A549 (cell line): ENCODE data around the gene KRTAP5-7. TPM values are rescaled to one million over a fixed set of nuclear protein-coding genes. Genes with fewer than 3 reads are reported as not detected.

Experiments used
- ATAC-seq, 2 experiments: fragments of 200-7000 bp in 1 of 2; fragments of >200 bp in 1 of 2; cut with Nextera tagmentation in 1 of 2; cut with Tn5 transposase in 1 of 2; 3 replicates each; pipeline versions ENCODE4 v1.8.0 to v1.9.1; 2018 to 2020; ENCODE audit warnings: mild to moderate bottlenecking in 1 of 2, moderate library complexity in 1 of 2
- CTCF ChIA-PET: fragments of 300-600 bp; sonication (Branson Sonifier 250); formaldehyde crosslinking; extraction: SDS; loops from one replicate; lab custom pipeline; 2021; ENCODE audit warnings: antibody characterized with exemption, inconsistent platforms; lab: Yijun Ruan, JAX
- POLR2A ChIA-PET: fragments of 350-600 bp; formaldehyde crosslinking; extraction: SDS; loops from one replicate; lab custom pipeline; 2021; ENCODE audit warnings: antibody characterized with exemption, inconsistent platforms; lab: Yijun Ruan, JAX
- DNase-seq, 2 experiments: peaks; one replicate each; pipeline versions ENCODE4 v3.0.0 to v3.0.0-alpha.2; 2011 to 2016; ENCODE audit warnings: low read depth in 1 of 2, low spot score in 1 of 2
- FAIRE-seq: peaks from 2 replicates; lab custom pipeline; 2011; peaks lifted over from hg19 to GRCh38; lab: Jason Lieb, UNC
- H3K27ac ChIP-seq, 2 experiments: fragments of >200 bp; sonication (Bioruptor Twin); formaldehyde crosslinking; 3 replicates each; pipeline ENCODE4 v1.5.1; 2016 to 2017
- H3K4me1 ChIP-seq: fragments of >200 bp; sonication (Bioruptor Twin); formaldehyde crosslinking; 3 replicates; pipeline ENCODE4 v1.6.1; 2016
- H3K4me2 ChIP-seq: fragments of >200 bp; sonication (Bioruptor Twin); formaldehyde crosslinking; 3 replicates; pipeline ENCODE4 v1.6.1; 2016
- H3K4me3 ChIP-seq: fragments of >200 bp; sonication (Bioruptor Twin); formaldehyde crosslinking; 3 replicates; pipeline ENCODE4 v1.5.1; 2016
- H3K9me3 ChIP-seq: fragments of >200 bp; sonication (Bioruptor Twin); formaldehyde crosslinking; 3 replicates; pipeline ENCODE4 v1.6.1; 2016
- ATOH8 ChIP-seq: fragments of 250-450 bp; sonication (Bioruptor Pico); IDR thresholded peaks from 2 replicates; pipeline ENCODE4 v1.5.0; 2020; ENCODE audit warnings: low read depth, mild to moderate bottlenecking, moderate library complexity
- BCL3 ChIP-seq: fragments of >200 bp; sonication (Bioruptor Twin); formaldehyde crosslinking; IDR thresholded peaks from 3 replicates; pipeline ENCODE4 v1.6.1; 2016
- BHLHE40 ChIP-seq: IDR thresholded peaks from 2 replicates; pipeline ENCODE4 v1.6.1; 2012; ENCODE audit warnings: low read depth, low read length, inconsistent platforms
- CBX2 ChIP-seq: fragments of 200-600 bp; sonication (generic); IDR thresholded peaks from 2 replicates; pipeline ENCODE4 v1.6.1; 2016; ENCODE audit warnings: low read depth, mild to moderate bottlenecking, borderline replicate concordance
- CEBPB ChIP-seq, 2 experiments: fragments of >200 bp in 1 of 2; sonication (Bioruptor Twin) in 1 of 2; formaldehyde crosslinking in 1 of 2; IDR thresholded peaks; 2 replicates each; pipeline ENCODE4 v1.6.1; 2012 to 2016
- E2F6 ChIP-seq: IDR thresholded peaks from 2 replicates; pipeline ENCODE4 v1.6.1; 2012; ENCODE audit warnings: low read depth, borderline replicate concordance
- EHF ChIP-seq: fragments of 250-450 bp; sonication (Bioruptor Pico); IDR thresholded peaks from 2 replicates; pipeline ENCODE4 v1.5.0; 2020; ENCODE audit warnings: mild to moderate bottlenecking
- ESRRA ChIP-seq: fragments of 150-350 bp; IDR thresholded peaks from 2 replicates; pipeline ENCODE4 v1.6.1; 2014; ENCODE audit warnings: mild to moderate bottlenecking, low read length, borderline replicate concordance
- FOSB ChIP-seq: fragments of 250-450 bp; sonication (Bioruptor Pico); IDR thresholded peaks from 2 replicates; pipeline ENCODE4 v1.5.0; 2020; ENCODE audit warnings: mild to moderate bottlenecking, moderate library complexity
- GATA3 ChIP-seq: IDR thresholded peaks from 2 replicates; pipeline ENCODE4 v1.6.1; 2012; ENCODE audit warnings: borderline replicate concordance
- HES2 ChIP-seq: fragments of >200 bp; sonication (Bioruptor Twin); formaldehyde crosslinking; IDR thresholded peaks from 2 replicates; pipeline ENCODE4 v1.6.1; 2016
- HOXA7 ChIP-seq: fragments of 250-450 bp; sonication (Bioruptor Pico); IDR thresholded peaks from 2 replicates; pipeline ENCODE4 v1.5.0; 2020; ENCODE audit warnings: mild to moderate bottlenecking, moderate library complexity
- HOXB13 ChIP-seq: fragments of 250-450 bp; sonication (Bioruptor Pico); IDR thresholded peaks from 2 replicates; pipeline ENCODE4 v1.5.0; 2020; ENCODE audit warnings: low read depth, mild to moderate bottlenecking, moderate library complexity
- HOXB5 ChIP-seq: fragments of 250-450 bp; sonication (Bioruptor Pico); IDR thresholded peaks from 2 replicates; pipeline ENCODE4 v1.5.0; 2020; ENCODE audit warnings: mild to moderate bottlenecking, moderate library complexity
- JUNB ChIP-seq: fragments of >200 bp; sonication (Bioruptor Twin); formaldehyde crosslinking; IDR thresholded peaks from 2 replicates; pipeline ENCODE4 v1.6.1; 2016
- MAFK ChIP-seq: fragments of 450-650 bp; IDR thresholded peaks from 2 replicates; pipeline ENCODE4 v1.6.1; 2014; ENCODE audit not compliant: partially characterized antibody
- MYC ChIP-seq: IDR thresholded peaks from 2 replicates; pipeline ENCODE4 v1.6.1; 2012; ENCODE audit warnings: mild to moderate bottlenecking, inconsistent platforms, low read length, improper control_type of control experiment, borderline replicate concordance
- NFE2L2 ChIP-seq: fragments of 150-350 bp; conservative IDR thresholded peaks from 2 replicates; pipeline ENCODE4 v1.6.1; 2014; ENCODE audit warnings: low read length
- POLR2A ChIP-seq: IDR thresholded peaks from 2 replicates; pipeline ENCODE4 v1.6.1; 2012; ENCODE audit warnings: mild to moderate bottlenecking, low read length
- RARB ChIP-seq: fragments of 250-450 bp; sonication (Bioruptor Pico); IDR thresholded peaks from 2 replicates; pipeline ENCODE4 v1.8.0; 2021; ENCODE audit warnings: mild to moderate bottlenecking, moderate library complexity
- SREBF2 ChIP-seq: fragments of 450-650 bp; IDR thresholded peaks from 2 replicates; pipeline ENCODE4 v1.6.1; 2014; ENCODE audit warnings: mild to moderate bottlenecking, moderate library complexity
- TP53 ChIP-seq: fragments of 250-450 bp; sonication (Bioruptor Pico); IDR thresholded peaks from 2 replicates; pipeline ENCODE4 v1.5.0; 2021; ENCODE audit warnings: mild to moderate bottlenecking, moderate library complexity
- USF2 ChIP-seq: fragments of 450-650 bp; IDR thresholded peaks from 2 replicates; pipeline ENCODE4 v1.6.1; 2014; ENCODE audit warnings: antibody characterized with exemption
- ZFP36 ChIP-seq: fragments of 450-650 bp; IDR thresholded peaks from 2 replicates; pipeline ENCODE4 v1.6.1; 2014; ENCODE audit warnings: borderline replicate concordance; ENCODE audit not compliant: partially characterized antibody
- ZNF302 ChIP-seq: fragments of 250-450 bp; sonication (Bioruptor Pico); IDR thresholded peaks from 2 replicates; pipeline ENCODE4 v1.9.0; 2021; ENCODE audit warnings: inconsistent platforms, mild to moderate bottlenecking, moderate library complexity
- WGBS: methylation state at CpG from one replicate; pipeline ENCODE4 v1.1.6; 2017; ENCODE audit errors: missing lambda C conversion rate; 5-methylcytosine and 5-hydroxymethylcytosine counted together
- polyA plus RNA-seq, 4 experiments: library from polyadenylated mRNA; depleted of rRNA in 3 of 4; stranded (reverse); fragments of >200 nt; fragmentation: RNase III in 1 of 4; extraction: RNeasy Plus Mini Kit Qiagen cat#74134 plus additional on column Dnase treatment in 1 of 4; gene quantifications; 2 replicates in 3 of 4; 3 replicates in 1 of 4; pipeline ENCODE4 v1.2.3, GENCODE V29; 2011 to 2017

The KRTAP5-7 gene
- polyA plus RNA-seq, 2 of the 4 experiments (the other 2 are of a cell fraction) = not detected

- no peak for ATAC-seq
- POLR2A ChIA-PET = no interaction called here
Observed at GRCh38 chr11:71551711-71552110, 24.6 kb downstream of the KRTAP5-7 start.

GRCh38 chr11:71554996-71555395 lies 27.9 kb downstream of the KRTAP5-7 start:
- TF ChIP-seq BHLHE40 (no peak), E2F6 (no peak), EHF (no peak), HOXB13 (no peak), HES2 (no peak), POLR2A (no peak), RARB (no peak), CBX2 (no peak), SREBF2 (no peak), ESRRA (no peak), TP53 (CRISPR knock-in tag) (no peak), FOSB (CRISPR knock-in tag) (no peak), BCL3 (no peak), HOXB5 (CRISPR knock-in tag) (no peak), JUNB (no peak), ZFP36 (no peak), ATOH8 (no peak)
- DNase-seq (no peak), FAIRE-seq (no peak), ATAC-seq (no peak; a peak in 1 of 6 replicates)
- 80% methylated on average over 1 of the region's 6 CpGs for WGBS
- H3K4me1 ChIP-seq = no peaks in the 10 kb centered on the region
- ChIA-PET CTCF (no interaction called here), POLR2A (no interaction called here)
- H3K4me2 ChIP-seq = no peak overlapping the region
- no peak overlapping the region for H3K27ac ChIP-seq
- H3K4me3 ChIP-seq = no peak overlapping the region
- no peaks in the 10 kb centered on the region for H3K9me3 ChIP-seq

More at GRCh38 chr11:71551711-71552110, 24.6 kb downstream of the KRTAP5-7 start:
- 95% methylated on average over 1 of the region's 1 CpG for WGBS
- peaks cover 2% of the 10 kb centered on the region; the same call in 1 of the 3 replicates for H3K9me3 ChIP-seq
- H3K4me2 ChIP-seq = no peak overlapping the region
- H3K4me3 ChIP-seq = no peak overlapping the region
- no peak overlapping the region for H3K27ac ChIP-seq
- CTCF ChIA-PET = no interaction called here
- no peak for FAIRE-seq
- no peak for DNase-seq
- TF ChIP-seq POLR2A (no peak), ZNF302 (CRISPR knock-in tag) (no peak), USF2 (no peak), MYC (no peak), MAFK (peak; percentile 84), GATA3 (no peak), CEBPB (IDR thresholded peaks at IDR 0.05) (no peak), ZFP36 (no peak), NFE2L2 (peak; percentile 56), HOXA7 (CRISPR knock-in tag) (no peak)
- no peaks in the 10 kb centered on the region for H3K4me1 ChIP-seq
